SK-N-SH (cell line): ENCODE results near the gene NRIP2. TPM values are rescaled to one million over a fixed set of nuclear protein-coding genes. Genes with fewer than 3 reads are reported as not detected.

Experiments
- CTCF ChIA-PET: fragments of 300-600, 350-600 bp; formaldehyde crosslinking; extraction: SDS; loops from one replicate; lab custom pipeline; 2021; lab: Yijun Ruan, JAX
- POLR2A ChIA-PET: fragments of 350-600 bp; sonication (Branson Sonifier 250); formaldehyde crosslinking; extraction: SDS; loops from one replicate; lab custom pipeline; 2020; ENCODE audit warnings: antibody characterized with exemption, inconsistent platforms; lab: Yijun Ruan, JAX
- DNase-seq: peaks from one replicate; pipeline ENCODE4 v3.0.0; 2012
- H2AFZ ChIP-seq: fragments of 200-600 bp; sonication (generic); 2 replicates; pipeline ENCODE4 v1.8.1; 2016; ENCODE audit warnings: antibody characterized with exemption, mild to moderate bottlenecking, low read depth
- H3F3A ChIP-seq: fragments of 200-600 bp; sonication (generic); replicated peaks from 2 replicates; pipeline ENCODE3; 2016; ENCODE audit warnings: antibody characterized with exemption, mild to moderate bottlenecking; ENCODE audit not compliant: insufficient read depth
- H3K27ac ChIP-seq, 2 experiments: fragments of 200-500 bp in 1 of 2; fragments of 200-600 bp in 1 of 2; sonication (Bioruptor generic) in 1 of 2; sonication (generic), shearing (Covaris generic) in 1 of 2; 2 replicates each; pipeline versions ENCODE4 v1.5.1 to v1.6.1; 2014 to 2016; ENCODE audit warnings: low read depth in 2 of 2, inconsistent platforms in 1 of 2, low read length in 1 of 2, mild to moderate bottlenecking in 1 of 2, mixed read lengths in 1 of 2
- H3K27me3 ChIP-seq: fragments of 200-600 bp; sonication (generic), shearing (Covaris generic); 2 replicates; pipeline ENCODE4 v1.6.1; 2016; ENCODE audit warnings: mixed run types; ENCODE audit not compliant: insufficient read depth
- H3K36me3 ChIP-seq, 2 experiments: fragments of 200-500 bp in 1 of 2; fragments of 200-600 bp in 1 of 2; sonication (Bioruptor generic) in 1 of 2; sonication (generic) in 1 of 2; replicated peaks in 1 of 2; 2 replicates each; pipeline versions ENCODE3 to v1.5.1; 2014 to 2016; ENCODE audit warnings: low read length in 1 of 2, mild to moderate bottlenecking in 1 of 2; ENCODE audit not compliant: insufficient read depth in 2 of 2, control insufficient read depth in 1 of 2
- H3K4me1 ChIP-seq, 2 experiments: fragments of 200-500 bp in 1 of 2; fragments of 200-600 bp in 1 of 2; sonication (Bioruptor generic) in 1 of 2; sonication (generic), shearing (Covaris generic) in 1 of 2; 2 replicates each; pipeline versions ENCODE4 v1.5.1 to v1.6.1; 2014 to 2016; ENCODE audit warnings: low read depth in 1 of 2, low read length in 1 of 2, mixed run types in 1 of 2; ENCODE audit not compliant: insufficient read depth in 2 of 2, control insufficient read depth in 1 of 2
- H3K4me2 ChIP-seq: fragments of 200-600 bp; sonication (generic), shearing (Covaris generic); 2 replicates; pipeline ENCODE4 v1.6.1; 2017; ENCODE audit warnings: mixed run types
- H3K4me3 ChIP-seq, 2 experiments: fragments of 200-500 bp in 1 of 2; fragments of 200-600 bp in 1 of 2; sonication (Bioruptor generic) in 1 of 2; sonication (generic), shearing (Covaris generic) in 1 of 2; 2 replicates each; pipeline versions ENCODE4 v1.5.1 to v1.8.1; 2014 to 2016; ENCODE audit warnings: low read depth in 2 of 2, inconsistent platforms in 1 of 2, low read length in 1 of 2, mild to moderate bottlenecking in 1 of 2, mixed read lengths in 1 of 2, moderate library complexity in 1 of 2
- H3K79me2 ChIP-seq: fragments of 200-600 bp; sonication (generic); 2 replicates; pipeline ENCODE4 v1.8.1; 2017; ENCODE audit warnings: mild to moderate bottlenecking; ENCODE audit not compliant: insufficient read depth
- H3K9ac ChIP-seq: fragments of 200-600 bp; sonication (generic); 2 replicates; pipeline ENCODE4 v1.6.1; 2017; ENCODE audit warnings: mixed run types
- H3K9me2 ChIP-seq: fragments of 200-600 bp; sonication (generic); 2 replicates; pipeline ENCODE4 v1.6.1; 2017; ENCODE audit warnings: mixed run types
- H3K9me3 ChIP-seq: fragments of 200-600 bp; sonication (generic); 2 replicates; pipeline ENCODE4 v1.6.1; 2017; ENCODE audit warnings: mixed run types, mild to moderate bottlenecking, moderate library complexity
- H4K20me1 ChIP-seq: fragments of 200-600 bp; sonication (generic); 2 replicates; pipeline ENCODE4 v1.6.1; 2017; ENCODE audit warnings: mild to moderate bottlenecking, mixed run types; ENCODE audit not compliant: insufficient read depth
- CTCF ChIP-seq: fragments of 200-600 bp; sonication (generic); IDR thresholded peaks from 2 replicates; pipeline ENCODE4 v1.6.1; 2017; ENCODE audit warnings: antibody characterized with exemption, mild to moderate bottlenecking, moderate library complexity
- ELF1 ChIP-seq: IDR thresholded peaks from 2 replicates; pipeline ENCODE4 v1.4.0; 2012
- EP300 ChIP-seq, 2 experiments: IDR thresholded peaks; 2 replicates each; pipeline versions ENCODE4 v1.4.0 to v1.6.1; 2012; ENCODE audit warnings: borderline replicate concordance in 1 of 2, low read depth in 1 of 2, low read length in 1 of 2
- FOXJ3 ChIP-seq: sonication (generic); formaldehyde crosslinking; IDR thresholded peaks from 2 replicates; pipeline ENCODE4 v1.5.1; 2020; ENCODE audit warnings: mild to moderate bottlenecking, missing genetic modification reagents
- GABPA ChIP-seq: IDR thresholded peaks from 2 replicates; pipeline ENCODE4 v1.4.0; 2012; ENCODE audit warnings: low read depth, mild to moderate bottlenecking
- IRF3 ChIP-seq: fragments of 150-350 bp; IDR thresholded peaks from 2 replicates; pipeline ENCODE4 v1.6.1; 2016; ENCODE audit warnings: mild to moderate bottlenecking, low read depth, low read length
- MAX ChIP-seq: IDR thresholded peaks from 2 replicates; pipeline ENCODE4 v1.4.0; 2012; ENCODE audit warnings: low read depth
- MXI1 ChIP-seq: IDR thresholded peaks from 2 replicates; pipeline ENCODE4 v1.6.1; 2012; ENCODE audit warnings: mild to moderate bottlenecking, low read depth, low read length, improper control_type of control experiment
- NFIC ChIP-seq: IDR thresholded peaks from 2 replicates; pipeline ENCODE4 v1.4.0; 2012; ENCODE audit warnings: borderline replicate concordance
- RAD21 ChIP-seq: IDR thresholded peaks from 2 replicates; pipeline ENCODE4 v1.6.1; 2012; ENCODE audit warnings: mild to moderate bottlenecking, low read length
- REST ChIP-seq: IDR thresholded peaks from 2 replicates; pipeline ENCODE4 v1.6.1; 2012; ENCODE audit warnings: mild to moderate bottlenecking, low read depth, low read length, moderate library complexity
- SIN3A ChIP-seq: IDR thresholded peaks from 2 replicates; pipeline ENCODE4 v1.6.1; 2012; ENCODE audit warnings: low read depth, mild to moderate bottlenecking, low read length, moderate library complexity, borderline replicate concordance
- TAF1 ChIP-seq: IDR thresholded peaks from 2 replicates; pipeline ENCODE4 v1.6.1; 2012; ENCODE audit warnings: low read depth, mild to moderate bottlenecking, low read length, moderate library complexity, borderline replicate concordance
- TEAD4 ChIP-seq: IDR thresholded peaks from 2 replicates; pipeline ENCODE4 v1.4.0; 2012; ENCODE audit warnings: mild to moderate bottlenecking, borderline replicate concordance; ENCODE audit not compliant: insufficient read depth
- USF1 ChIP-seq: IDR thresholded peaks from 2 replicates; pipeline ENCODE4 v1.4.0; 2012; ENCODE audit warnings: low read depth, borderline replicate concordance
- USF2 ChIP-seq: fragments of 150-350 bp; IDR thresholded peaks from 2 replicates; pipeline ENCODE4 v1.6.1; 2017; ENCODE audit warnings: antibody characterized with exemption, low read length, low read depth, borderline replicate concordance
- YY1 ChIP-seq: IDR thresholded peaks from 2 replicates; pipeline ENCODE4 v1.4.0; 2012; ENCODE audit warnings: low read depth, mild to moderate bottlenecking
- ZBTB33 ChIP-seq: IDR thresholded peaks from 2 replicates; pipeline ENCODE4 v1.4.0; 2012; ENCODE audit warnings: low read depth, borderline replicate concordance
- WGBS: methylation state at CpG from one replicate; pipeline ENCODE4 v1.1.6; 2017; ENCODE audit warnings: low lambda C conversion rate; 5-methylcytosine and 5-hydroxymethylcytosine counted together
- polyA plus RNA-seq, 3 experiments: library from polyadenylated mRNA; depleted of rRNA; stranded (reverse); fragments of >200 nt; gene quantifications; 2 replicates each; pipeline ENCODE4 v1.2.3, GENCODE V29; 2012

NRIP2 gene
- polyA plus RNA-seq, 1 of the 3 experiments (the other 2 are of a cell fraction) = not detected

GRCh38 chr12:2877047-2877952, 42.5 kb upstream of the NRIP2 start, which contains the start of the genes FOXM1 and RHNO1:
TSS of gene FOXM1 (minus strand) at chr12:2877174. CDS start at chr12:2874478, 2,696 bp downstream.
TSS of gene RHNO1 (plus strand) at chr12:2877223. CDS start at chr12:2885367, 8,144 bp downstream.
- peaks cover 6% of the 10 kb centered on the region in 2 experiments for H3K36me3 ChIP-seq
- no peaks in the 10 kb centered on the region for H3K9me3 ChIP-seq
- H3K4me3 ChIP-seq = peak within 1 kb of the TSS; percentile 61 to 69
- peak within 1 kb of the TSS; percentile 80 to 87 for H3K27ac ChIP-seq
- H3K27me3 ChIP-seq = no peaks in the 10 kb centered on the region
- H3K9me2 ChIP-seq = no peaks in the 10 kb centered on the region
- H3K4me1 ChIP-seq = peaks cover 8 to 10% of the 10 kb centered on the region in 2 experiments; a peak in 2 of 4 replicates
- peak; percentile 96 for DNase-seq
- ChIA-PET CTCF (interaction anchor here (0.6 to 5.8 kb wide), 11 partner anchors 8 to 674 kb away, joined by 3 to 33 read pairs (median 3); partner anchors contain the start of genes NRIP2 and TULP3), POLR2A (interaction anchor here (0.9 to 1.1 kb wide), 3 partner anchors 13 to 81 kb away, joined by 3 to 4 read pairs (median 3); partner anchors contain the start of gene TULP3)
- peak within 1 kb of the TSS; percentile 94 for H2AFZ ChIP-seq
- peaks cover 6% of the 10 kb centered on the region for H3F3A ChIP-seq
- peak within 1 kb of the TSS; percentile 82 for H3K4me2 ChIP-seq
- under 1% methylated on average over 28 of the region's 70 CpGs for WGBS
- peak within 1 kb of the TSS; percentile 82 for H3K9ac ChIP-seq
- peaks cover 98% of the 10 kb centered on the region for H3K79me2 ChIP-seq
- H4K20me1 ChIP-seq = no peaks in the 10 kb centered on the region
- TF ChIP-seq REST (0 out of 2 replicates have a peak, but pooled peaks have one; percentile 11), TAF1 (peak; percentile 84), NFIC (peak; percentile 6; the same call in 1 of the 2 replicates), ZBTB33 (no peak), MXI1 (peak; percentile 39; the same call in 1 of the 2 replicates), USF1 (peak; percentile 96), USF2 (peak; percentile 87), GABPA (0 out of 2 replicates have a peak, but pooled peaks have one; percentile 15), TEAD4 (0 out of 2 replicates have a peak, but pooled peaks have one; percentile 47), SIN3A (peak; percentile 44; the same call in 1 of the 2 replicates), FOXJ3 (CRISPR knock-in tag) (no peak), YY1 (peak; percentile 82), RAD21 (no peak), EP300 (IDR thresholded peaks at IDR 0.05; ENCODE audit: borderline replicate concordance in 1 of 2, low read depth in 1 of 2, low read length in 1 of 2) (no peak), MAX (peak; percentile 61; the same call in 1 of the 2 replicates), ELF1 (no peak), CTCF (0 out of 2 replicates have a peak, but pooled peaks have one; percentile 6), IRF3 (no peak)
